GM12878 (cell line): ENCODE data around the gene NUP210. TPM values are rescaled to one million over a fixed set of nuclear protein-coding genes. Genes with fewer than 3 reads are reported as not detected.
A peak's percentile ranks its signal among the peaks of the same experiment; 100 is the strongest.

Experiments used
- ATAC-seq: fragments of 200-7000 bp; cut with Tn5 transposase; 3 replicates; pipeline ENCODE4 v1.9.1; 2020; ENCODE audit warnings: mild to moderate bottlenecking, moderate library complexity
- BruUV-seq: library from RNA; stranded (reverse); fragments of 400-500 nt; replicated peaks from 2 replicates; lab custom pipeline; 2021; lab: Mats Ljungman, UMichigan
- CTCF ChIA-PET: fragments of 300-600 bp; sonication (Branson Sonifier 250); formaldehyde crosslinking; extraction: SDS; loops from one replicate; lab custom pipeline; 2021; ENCODE audit warnings: inconsistent platforms; lab: Yijun Ruan, JAX
- POLR2A ChIA-PET: fragments of 350-600 bp; formaldehyde crosslinking; extraction: SDS; loops from one replicate; lab custom pipeline; 2021; ENCODE audit warnings: inconsistent platforms; lab: Charles Lee
- RAD21 ChIA-PET: fragments of 300-600 bp; sonication (Branson Sonifier 250); formaldehyde crosslinking; loops from one replicate; lab custom pipeline; 2023; ENCODE audit warnings: antibody characterized with exemption; ENCODE audit not compliant: unreplicated experiment; lab: Charles Lee
- SMC1A ChIA-PET: fragments of 300-600 bp; sonication (Branson Sonifier 250); formaldehyde crosslinking; loops from one replicate; lab custom pipeline; 2023; ENCODE audit not compliant: unreplicated experiment, uncharacterized antibody; lab: Charles Lee
- DNase-seq: peaks from one replicate; pipeline ENCODE4 v3.0.0-alpha.2; 2011; ENCODE audit warnings: low read depth, low spot score
- FAIRE-seq: peaks from 3 replicates; lab custom pipeline; 2011; peaks lifted over from hg19 to GRCh38; lab: Jason Lieb, UNC
- H2AFZ ChIP-seq: 2 replicates; pipeline ENCODE4 v1.6.0; 2011; ENCODE audit warnings: low read depth, low read length, control low read depth; ENCODE audit not compliant: control insufficient read depth
- H3K27ac ChIP-seq: 2 replicates; pipeline ENCODE4 v1.5.1; 2011; ENCODE audit warnings: control low read depth; ENCODE audit not compliant: control insufficient read depth, insufficient read depth
- H3K27me3 ChIP-seq, 2 experiments: replicated peaks in 1 of 2; 2 replicates each; pipeline versions ENCODE4 v1.6.0 to v1.6.1; 2011; ENCODE audit warnings: low read length in 1 of 2; ENCODE audit not compliant: control insufficient read depth in 2 of 2, insufficient read depth in 2 of 2
- H3K36me3 ChIP-seq, 2 experiments: 2 replicates each; pipeline ENCODE4 v1.5.1; 2011; ENCODE audit warnings: low read length in 1 of 2; ENCODE audit not compliant: control insufficient read depth in 2 of 2, insufficient read depth in 2 of 2
- H3K4me1 ChIP-seq: 2 replicates; pipeline ENCODE4 v1.6.1; 2011; ENCODE audit warnings: mild to moderate bottlenecking, low read length, moderate library complexity, mixed read lengths; ENCODE audit not compliant: control insufficient read depth, insufficient read depth
- H3K4me2 ChIP-seq: 2 replicates; pipeline ENCODE4 v1.6.0; 2011; ENCODE audit warnings: control low read depth; ENCODE audit not compliant: control insufficient read depth, insufficient read depth
- H3K4me3 ChIP-seq: fragments of 200-600 bp; sonication (generic); 2 replicates; pipeline ENCODE4 v1.5.1; 2016
- H3K79me2 ChIP-seq: 2 replicates; pipeline ENCODE4 v1.6.0; 2011; ENCODE audit warnings: low read length; ENCODE audit not compliant: control insufficient read depth, insufficient read depth
- H3K9ac ChIP-seq: 2 replicates; pipeline ENCODE4 v1.8.0; 2011; ENCODE audit warnings: low read length, control low read depth, mixed read lengths; ENCODE audit not compliant: control insufficient read depth, insufficient read depth
- H3K9me3 ChIP-seq: replicated peaks from 3 replicates; pipeline ENCODE4 v1.5.1; 2011; ENCODE audit warnings: mild to moderate bottlenecking, low read length; ENCODE audit not compliant: control insufficient read depth, insufficient read depth
- H4K20me1 ChIP-seq: 2 replicates; pipeline ENCODE4 v1.6.0; 2011; ENCODE audit not compliant: control insufficient read depth, insufficient read depth
- ATF7 ChIP-seq: fragments of 450-650 bp; IDR thresholded peaks from 2 replicates; pipeline ENCODE4 v1.6.1; 2016; ENCODE audit warnings: low read depth, mild to moderate bottlenecking
- CHD2 ChIP-seq: IDR thresholded peaks from 2 replicates; pipeline ENCODE4 v1.6.1; 2011; ENCODE audit warnings: low read depth, low read length, improper control_type of control experiment, borderline replicate concordance
- CREM ChIP-seq: IDR thresholded peaks from 2 replicates; pipeline ENCODE4 v1.6.1; 2014; ENCODE audit warnings: antibody characterized with exemption, low read depth
- E2F4 ChIP-seq: IDR thresholded peaks from 2 replicates; pipeline ENCODE4 v1.6.1; 2012; ENCODE audit warnings: low read depth, low read length, improper control_type of control experiment
- HCFC1 ChIP-seq: fragments of 150-350 bp; IDR thresholded peaks from 2 replicates; pipeline ENCODE4 v1.6.1; 2014; ENCODE audit warnings: low read length
- HDAC6 ChIP-seq: fragments of 200-600 bp; sonication (generic); IDR thresholded peaks from one replicate; pipeline ENCODE4 v1.8.0; 2017; ENCODE audit warnings: antibody characterized with exemption; ENCODE audit not compliant: unreplicated experiment
- JUNB ChIP-seq: IDR thresholded peaks from 2 replicates; pipeline ENCODE4 v1.6.1; 2016; ENCODE audit warnings: antibody characterized with exemption, mild to moderate bottlenecking
- LARP7 ChIP-seq: fragments of 450-650 bp; IDR thresholded peaks from 2 replicates; pipeline ENCODE4 v1.6.1; 2017; ENCODE audit warnings: mild to moderate bottlenecking
- MEF2A ChIP-seq: IDR thresholded peaks from 2 replicates; pipeline ENCODE4 v1.6.1; 2011; ENCODE audit warnings: low read depth, mild to moderate bottlenecking, low read length, moderate library complexity; ENCODE audit not compliant: insufficient read depth
- NBN ChIP-seq: fragments of 450-650 bp; IDR thresholded peaks from 2 replicates; pipeline ENCODE4 v1.6.1; 2016
- RBBP5 ChIP-seq: fragments of 200-600 bp; sonication (generic); conservative IDR thresholded peaks from 2 replicates; pipeline ENCODE4 v1.6.1; 2016
- SPI1 ChIP-seq: IDR thresholded peaks from 2 replicates; pipeline ENCODE4 v1.6.1; 2011; ENCODE audit warnings: low read depth, mild to moderate bottlenecking, low read length, moderate library complexity, borderline replicate concordance; ENCODE audit not compliant: insufficient read depth
- TAF1 ChIP-seq: IDR thresholded peaks from 2 replicates; pipeline ENCODE4 v1.6.1; 2011; ENCODE audit warnings: mild to moderate bottlenecking, low read depth, low read length, borderline replicate concordance
- USF1 ChIP-seq: IDR thresholded peaks from 2 replicates; pipeline ENCODE4 v1.6.1; 2011; ENCODE audit warnings: borderline replicate concordance, low read depth, mild to moderate bottlenecking, moderate library complexity, mixed read lengths, low read length; ENCODE audit not compliant: insufficient read depth; ENCODE audit errors: extremely low read length
- WGBS: methylation state at CpG from one replicate; pipeline ENCODE4 v1.1.6; 2016; ENCODE audit warnings: low lambda C conversion rate; ENCODE audit not compliant: insufficient replicate concordance, insufficient coverage; ENCODE audit errors: missing lambda C conversion rate; 5-methylcytosine and 5-hydroxymethylcytosine counted together
- in situ Hi-C: fragments of 300-500 bp; cut with MboI; formaldehyde crosslinking; loops from 9 replicates; pipeline ENCODE4 v1.14.3; 2018; ENCODE audit warnings: mixed read lengths
- intact Hi-C: fragments of 100-400 bp; cut with micrococcal nuclease; formaldehyde crosslinking; loops from one replicate; pipeline ENCODE4 v1.14.2; 2022; ENCODE audit not compliant: unreplicated experiment
- polyA plus RNA-seq, 11 experiments: library from polyadenylated mRNA; depleted of rRNA in 4 of 11; unstranded in 6 of 11; stranded (reverse) in 5 of 11; fragments of >200 nt; fragmentation: Nextera tagmentation in 4 of 11; fragmentation: Illumina TruSeq in 1 of 11; extraction: Ambion mirVana in 4 of 11; extraction: Trizol in 1 of 11; gene quantifications; 1 replicate in 1 of 11; 2 replicates in 10 of 11; pipeline versions ENCODE4 v1.2.1 to v1.2.3, GENCODE V29; 2011 to 2016; ENCODE audit warnings: inconsistent platforms in 2 of 11, missing spikeins in 2 of 11, low read depth in 1 of 11
- total RNA-seq, 4 experiments: library from RNA; depleted of rRNA in 3 of 4; stranded (reverse); fragments of >200 nt in 3 of 4; fragmentation: Illumina TruSeq in 1 of 4; extraction: Trizol in 1 of 4; gene quantifications; 2 replicates each; pipeline versions ENCODE4 v1.2.1 to v1.2.3, GENCODE V29; 2013 to 2021
- TF ChIP-seq, protein P1 (sequence below): fragments of 450-650 bp; IDR thresholded peaks from 2 replicates; pipeline ENCODE4 v1.6.1; 2017; ENCODE audit warnings: mild to moderate bottlenecking, moderate library complexity

Gene NUP210
- total and polyA plus RNA-seq, 10 of the 15 experiments (the other 5 are each of a cell fraction or from before 2014, with no cell fraction given), result 2.9 to 150 (median 76.0) TPM

DNA sequence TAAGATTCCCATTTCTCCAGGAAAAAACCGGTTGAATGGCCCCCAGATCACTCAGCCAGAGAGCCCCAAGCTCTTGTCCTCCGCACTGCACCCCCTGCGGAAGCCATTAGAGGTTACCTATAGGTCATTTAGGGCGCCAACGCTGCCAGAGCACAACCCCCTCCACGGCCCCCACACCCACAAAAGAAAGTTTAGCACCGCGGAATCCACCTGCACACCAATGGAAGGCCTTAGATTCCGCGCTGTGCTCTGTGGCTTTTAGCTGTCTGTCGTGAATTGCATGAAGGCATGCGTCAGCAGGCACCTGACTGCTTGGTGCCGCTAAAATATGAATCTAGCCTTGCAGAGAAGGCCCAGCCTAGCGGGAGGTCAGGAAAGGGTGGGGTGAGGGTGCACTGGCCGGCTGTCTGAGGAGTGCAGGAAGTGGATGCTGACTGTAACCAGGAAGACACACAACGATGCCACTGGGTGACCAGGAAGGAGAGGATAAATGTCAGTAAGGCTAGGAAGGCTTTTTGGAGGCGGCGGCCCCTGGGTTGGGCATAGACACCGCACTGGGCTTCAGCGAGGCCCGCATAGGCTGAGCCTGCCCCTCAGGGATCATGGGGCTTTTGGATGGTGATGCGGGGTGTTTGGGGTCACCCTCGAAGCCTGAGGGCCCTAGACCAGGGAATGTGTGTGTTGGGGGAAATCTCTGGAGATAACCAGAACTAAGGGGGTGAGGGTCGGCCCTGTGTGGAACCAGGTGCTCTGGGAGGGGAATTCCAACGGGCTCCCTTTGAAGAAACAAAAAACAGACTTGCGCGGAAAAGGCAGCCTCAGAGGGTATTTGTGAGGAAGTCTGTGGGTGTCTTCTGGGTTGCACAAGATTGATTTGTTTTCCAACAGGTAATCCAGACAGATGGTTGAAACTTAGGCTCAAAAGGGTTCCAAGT lies 976 bp upstream of the NUP210 start (continued):
- peak; percentile 70 for TF ChIP-seq ATF7
- TF ChIP-seq JUNB, result no peak
- peak; percentile 91 for TF ChIP-seq NBN
- peak; percentile 87 for TF ChIP-seq E2F4
- peak; percentile 30 for TF ChIP-seq USF1
- peak; percentile 63 for TF ChIP-seq CHD2
- no peak for TF ChIP-seq RBBP5
- TF ChIP-seq HCFC1, result 0 out of 2 replicates have a peak, but pooled peaks have one; percentile 16

GRCh38 chr3:13419505-13420044 lies 547 bp downstream of the NUP210 start:
- Histone ChIP-seq H3K4me2 (peak overlapping the region; percentile 85), H4K20me1 (peaks cover 13% of the 10 kb centered on the region; the same call in 1 of the 2 replicates), H3K36me3 (no peaks in the 10 kb centered on the region; a peak in 2 of 4 replicates), H3K27me3 (no peaks in the 10 kb centered on the region), H3K4me3 (peak overlapping the region; percentile 80), H3K79me2 (peaks cover 62% of the 10 kb centered on the region), H3K27ac (peak overlapping the region; percentile 98), H3K9me3 (no peaks in the 10 kb centered on the region), H3K4me1 (peaks cover 48% of the 10 kb centered on the region), H2AFZ (peak overlapping the region; percentile 71), H3K9ac (peak overlapping the region; percentile 98)
- DNase-seq, result no peak
- RAD21 ChIA-PET, result interaction anchor here (0.6 to 4.9 kb wide), 5 partner anchors 33 to 760 kb away, joined by 3 to 66 read pairs (median 3); partner anchors contain the start of gene HDAC11
- no peak for FAIRE-seq
- in situ Hi-C loops, result no loop called here
- WGBS, result 1% methylated on average over 64 of the region's 64 CpGs
- CTCF ChIA-PET, result interaction anchor here (1.0 to 8.0 kb wide), 3 partner anchors 14 to 328 kb away, joined by 4 to 99 read pairs (median 34); no protein-coding TSS in a partner anchor
- no TSS peak for BruUV-seq
- SMC1A ChIA-PET, result interaction anchor here (1.0 to 4.5 kb wide), 3 partner anchors 9 to 107 kb away, joined by 3 to 30 read pairs (median 5); no protein-coding TSS in a partner anchor
- intact Hi-C loops, result loop anchor here (1.0 to 10.0 kb wide), 2 partner anchors 33 to 1015 kb away; no protein-coding TSS in a partner anchor
- POLR2A ChIA-PET, result interaction anchor here (0.6 to 5.2 kb wide), 11 partner anchors 10 to 705 kb away, joined by 3 to 33 read pairs (median 5); partner anchors contain the start of genes CHCHD4 and TMEM43
- peak; percentile 25 for ATAC-seq
- TF ChIP-seq, protein P1, sequence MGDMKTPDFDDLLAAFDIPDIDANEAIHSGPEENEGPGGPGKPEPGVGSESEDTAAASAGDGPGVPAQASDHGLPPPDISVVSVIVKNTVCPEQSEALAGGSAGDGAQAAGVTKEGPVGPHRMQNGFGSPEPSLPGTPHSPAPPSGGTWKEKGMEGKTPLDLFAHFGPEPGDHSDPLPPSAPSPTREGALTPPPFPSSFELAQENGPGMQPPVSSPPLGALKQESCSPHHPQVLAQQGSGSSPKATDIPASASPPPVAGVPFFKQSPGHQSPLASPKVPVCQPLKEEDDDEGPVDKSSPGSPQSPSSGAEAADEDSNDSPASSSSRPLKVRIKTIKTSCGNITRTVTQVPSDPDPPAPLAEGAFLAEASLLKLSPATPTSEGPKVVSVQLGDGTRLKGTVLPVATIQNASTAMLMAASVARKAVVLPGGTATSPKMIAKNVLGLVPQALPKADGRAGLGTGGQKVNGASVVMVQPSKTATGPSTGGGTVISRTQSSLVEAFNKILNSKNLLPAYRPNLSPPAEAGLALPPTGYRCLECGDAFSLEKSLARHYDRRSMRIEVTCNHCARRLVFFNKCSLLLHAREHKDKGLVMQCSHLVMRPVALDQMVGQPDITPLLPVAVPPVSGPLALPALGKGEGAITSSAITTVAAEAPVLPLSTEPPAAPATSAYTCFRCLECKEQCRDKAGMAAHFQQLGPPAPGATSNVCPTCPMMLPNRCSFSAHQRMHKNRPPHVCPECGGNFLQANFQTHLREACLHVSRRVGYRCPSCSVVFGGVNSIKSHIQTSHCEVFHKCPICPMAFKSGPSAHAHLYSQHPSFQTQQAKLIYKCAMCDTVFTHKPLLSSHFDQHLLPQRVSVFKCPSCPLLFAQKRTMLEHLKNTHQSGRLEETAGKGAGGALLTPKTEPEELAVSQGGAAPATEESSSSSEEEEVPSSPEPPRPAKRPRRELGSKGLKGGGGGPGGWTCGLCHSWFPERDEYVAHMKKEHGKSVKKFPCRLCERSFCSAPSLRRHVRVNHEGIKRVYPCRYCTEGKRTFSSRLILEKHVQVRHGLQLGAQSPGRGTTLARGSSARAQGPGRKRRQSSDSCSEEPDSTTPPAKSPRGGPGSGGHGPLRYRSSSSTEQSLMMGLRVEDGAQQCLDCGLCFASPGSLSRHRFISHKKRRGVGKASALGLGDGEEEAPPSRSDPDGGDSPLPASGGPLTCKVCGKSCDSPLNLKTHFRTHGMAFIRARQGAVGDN, result peak; percentile 42; the same call in 1 of the 2 replicates
- TF ChIP-seq CREM, result no peak
- TF ChIP-seq LARP7, result peak; percentile 87; the same call in 1 of the 2 replicates
- peak; percentile 47 for TF ChIP-seq HDAC6
- peak; percentile 19; the same call in 1 of the 2 replicates for TF ChIP-seq SPI1
- no peak for TF ChIP-seq MEF2A
- TF ChIP-seq TAF1, result 0 out of 2 replicates have a peak, but pooled peaks have one; percentile 1
